HepG2 (cell line): ENCODE measurements around the gene STXBP2. TPM values are rescaled to one million over a fixed set of nuclear protein-coding genes. Genes with fewer than 3 reads are reported as not detected.
A peak's percentile ranks its signal among the peaks of the same experiment; 100 is the strongest.

Experiments
- ELK4 ChIP-seq: sonication (generic); formaldehyde crosslinking; IDR thresholded peaks from 2 replicates; pipeline ENCODE4 v1.9.0; 2021; ENCODE audit warnings: missing genetic modification reagents, borderline replicate concordance
- ESRRA ChIP-seq: sonication (generic); formaldehyde crosslinking; IDR thresholded peaks from 2 replicates; pipeline ENCODE4 v1.5.1; 2020; ENCODE audit warnings: mild to moderate bottlenecking, low read depth, missing genetic modification reagents
- FOSL1 ChIP-seq: sonication (generic); formaldehyde crosslinking; IDR thresholded peaks from 2 replicates; pipeline ENCODE4 v1.9.0; 2021; ENCODE audit warnings: missing genetic modification reagents, borderline replicate concordance
- GMEB2 ChIP-seq: IDR thresholded peaks from 2 replicates; pipeline ENCODE4 v1.6.1; 2016; ENCODE audit warnings: missing biosample characterization, missing genetic modification reagents, low read depth
- RBAK ChIP-seq: sonication (generic); formaldehyde crosslinking; IDR thresholded peaks from 2 replicates; pipeline ENCODE4 v1.5.1; 2020; ENCODE audit warnings: mild to moderate bottlenecking, missing genetic modification reagents
- REXO4 ChIP-seq: sonication (generic); formaldehyde crosslinking; IDR thresholded peaks from 2 replicates; pipeline ENCODE4 v1.8.0; 2022; ENCODE audit warnings: missing genetic modification reagents, mild to moderate bottlenecking, borderline replicate concordance
- SETDB1 ChIP-seq: sonication (generic); formaldehyde crosslinking; IDR thresholded peaks from 2 replicates; pipeline ENCODE4 v1.5.1; 2020; ENCODE audit warnings: missing genetic modification reagents, mild to moderate bottlenecking, borderline replicate concordance
- SIN3B ChIP-seq: fragments of 150-350 bp; IDR thresholded peaks from 2 replicates; pipeline ENCODE4 v1.6.1; 2014; ENCODE audit warnings: low read length
- SOX13 ChIP-seq, 3 experiments: fragments of 450-650 bp in 1 of 3; sonication (generic) in 1 of 3; formaldehyde crosslinking in 1 of 3; IDR thresholded peaks in 2 of 3; conservative IDR thresholded peaks in 1 of 3; 2 replicates each; pipeline versions ENCODE4 v1.5.0 to v1.6.1; 2016 to 2020; ENCODE audit warnings: antibody characterized with exemption in 1 of 3, mild to moderate bottlenecking in 1 of 3, missing compliant biosample characterization in 1 of 3, missing genetic modification reagents in 1 of 3, moderate library complexity in 1 of 3
- ZNF367 ChIP-seq: sonication (generic); formaldehyde crosslinking; IDR thresholded peaks from 2 replicates; pipeline ENCODE4 v1.4.0; 2020; ENCODE audit warnings: missing genetic modification reagents, borderline replicate concordance
- ZNF552 ChIP-seq: sonication (generic); formaldehyde crosslinking; IDR thresholded peaks from 2 replicates; pipeline ENCODE4 v1.9.0; 2022; ENCODE audit warnings: missing genetic modification reagents, mild to moderate bottlenecking, borderline replicate concordance
- ZNF660 ChIP-seq: sonication (generic); formaldehyde crosslinking; IDR thresholded peaks from 2 replicates; pipeline ENCODE4 v1.5.1; 2020; ENCODE audit warnings: mild to moderate bottlenecking, low read depth, missing genetic modification reagents, borderline replicate concordance
- polyA plus RNA-seq, 8 experiments: library from polyadenylated mRNA; depleted of rRNA in 3 of 8; stranded (reverse) in 7 of 8; unstranded in 1 of 8; fragments of >200 nt; fragmentation: Illumina TruSeq in 4 of 8; extraction: Trizol in 4 of 8; gene quantifications; 2 replicates each; pipeline versions ENCODE4 v1.2.1 to v1.2.3, GENCODE V29; 2011 to 2016; ENCODE audit warnings: low read depth in 4 of 8, missing spikeins in 1 of 8, mixed read lengths in 1 of 8; ENCODE audit not compliant: insufficient read depth in 1 of 8
- total RNA-seq, 5 experiments: library from RNA; depleted of rRNA; stranded (reverse); fragments of >200 nt; fragmentation: Illumina TruSeq; extraction: Trizol; gene quantifications; 2 replicates each; pipeline ENCODE4 v1.2.3, GENCODE V29; 2016; ENCODE audit warnings: low read depth in 1 of 5
- TF ChIP-seq, protein P1 (sequence below): sonication (generic); formaldehyde crosslinking; IDR thresholded peaks from 2 replicates; pipeline ENCODE4 v1.4.0; 2020; ENCODE audit warnings: mild to moderate bottlenecking, missing genetic modification reagents
- TF ChIP-seq, protein P2 (sequence below): sonication (generic); formaldehyde crosslinking; IDR thresholded peaks from 2 replicates; pipeline ENCODE4 v1.4.0; 2020; ENCODE audit warnings: missing genetic modification reagents
- TF ChIP-seq, protein P3 (sequence below): fragments of 450-650 bp; IDR thresholded peaks from 2 replicates; pipeline ENCODE4 v1.6.1; 2017; ENCODE audit warnings: mild to moderate bottlenecking
- TF ChIP-seq, protein P4 (sequence below): sonication (generic); formaldehyde crosslinking; IDR thresholded peaks from 2 replicates; pipeline ENCODE4 v1.5.0; 2020; ENCODE audit warnings: missing genetic modification reagents

The STXBP2 gene
- total and polyA plus RNA-seq, 2 of the 13 experiments (the other 11 are each of a cell fraction or from before 2014, with no cell fraction given): 22.8 to 40.1 TPM

- TF ChIP-seq SOX13 (IDR thresholded peaks at IDR 0.05) (no peak), SOX13 (CRISPR knock-in tag; conservative IDR thresholded peaks at IDR 0.05 in 1 of 2, IDR thresholded peaks at IDR 0.05 in 1 of 2) (no peak), RBAK (no peak), ZNF552 (no peak), SIN3B (no peak), SETDB1 (CRISPR knock-in tag) (no peak), GMEB2 (CRISPR knock-in tag) (no peak), ESRRA (CRISPR knock-in tag) (peak; percentile 60; the same call in 1 of the 2 replicates), REXO4 (CRISPR knock-in tag) (no peak), FOSL1 (no peak), ELK4 (CRISPR knock-in tag) (no peak), ZNF367 (CRISPR knock-in tag) (no peak; the same call in 1 of the 2 replicates), ZNF660 (no peak)
- TF ChIP-seq, protein P1, sequence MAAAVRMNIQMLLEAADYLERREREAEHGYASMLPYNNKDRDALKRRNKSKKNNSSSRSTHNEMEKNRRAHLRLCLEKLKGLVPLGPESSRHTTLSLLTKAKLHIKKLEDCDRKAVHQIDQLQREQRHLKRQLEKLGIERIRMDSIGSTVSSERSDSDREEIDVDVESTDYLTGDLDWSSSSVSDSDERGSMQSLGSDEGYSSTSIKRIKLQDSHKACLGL: peak; percentile 80
- TF ChIP-seq, protein P2, sequence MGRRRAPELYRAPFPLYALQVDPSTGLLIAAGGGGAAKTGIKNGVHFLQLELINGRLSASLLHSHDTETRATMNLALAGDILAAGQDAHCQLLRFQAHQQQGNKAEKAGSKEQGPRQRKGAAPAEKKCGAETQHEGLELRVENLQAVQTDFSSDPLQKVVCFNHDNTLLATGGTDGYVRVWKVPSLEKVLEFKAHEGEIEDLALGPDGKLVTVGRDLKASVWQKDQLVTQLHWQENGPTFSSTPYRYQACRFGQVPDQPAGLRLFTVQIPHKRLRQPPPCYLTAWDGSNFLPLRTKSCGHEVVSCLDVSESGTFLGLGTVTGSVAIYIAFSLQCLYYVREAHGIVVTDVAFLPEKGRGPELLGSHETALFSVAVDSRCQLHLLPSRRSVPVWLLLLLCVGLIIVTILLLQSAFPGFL (CRISPR knock-in tag): 0 out of 2 replicates have a peak, but pooled peaks have one; percentile 33
- TF ChIP-seq, protein P3, sequence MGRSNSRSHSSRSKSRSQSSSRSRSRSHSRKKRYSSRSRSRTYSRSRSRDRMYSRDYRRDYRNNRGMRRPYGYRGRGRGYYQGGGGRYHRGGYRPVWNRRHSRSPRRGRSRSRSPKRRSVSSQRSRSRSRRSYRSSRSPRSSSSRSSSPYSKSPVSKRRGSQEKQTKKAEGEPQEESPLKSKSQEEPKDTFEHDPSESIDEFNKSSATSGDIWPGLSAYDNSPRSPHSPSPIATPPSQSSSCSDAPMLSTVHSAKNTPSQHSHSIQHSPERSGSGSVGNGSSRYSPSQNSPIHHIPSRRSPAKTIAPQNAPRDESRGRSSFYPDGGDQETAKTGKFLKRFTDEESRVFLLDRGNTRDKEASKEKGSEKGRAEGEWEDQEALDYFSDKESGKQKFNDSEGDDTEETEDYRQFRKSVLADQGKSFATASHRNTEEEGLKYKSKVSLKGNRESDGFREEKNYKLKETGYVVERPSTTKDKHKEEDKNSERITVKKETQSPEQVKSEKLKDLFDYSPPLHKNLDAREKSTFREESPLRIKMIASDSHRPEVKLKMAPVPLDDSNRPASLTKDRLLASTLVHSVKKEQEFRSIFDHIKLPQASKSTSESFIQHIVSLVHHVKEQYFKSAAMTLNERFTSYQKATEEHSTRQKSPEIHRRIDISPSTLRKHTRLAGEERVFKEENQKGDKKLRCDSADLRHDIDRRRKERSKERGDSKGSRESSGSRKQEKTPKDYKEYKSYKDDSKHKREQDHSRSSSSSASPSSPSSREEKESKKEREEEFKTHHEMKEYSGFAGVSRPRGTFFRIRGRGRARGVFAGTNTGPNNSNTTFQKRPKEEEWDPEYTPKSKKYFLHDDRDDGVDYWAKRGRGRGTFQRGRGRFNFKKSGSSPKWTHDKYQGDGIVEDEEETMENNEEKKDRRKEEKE: no peak
- TF ChIP-seq, protein P4, sequence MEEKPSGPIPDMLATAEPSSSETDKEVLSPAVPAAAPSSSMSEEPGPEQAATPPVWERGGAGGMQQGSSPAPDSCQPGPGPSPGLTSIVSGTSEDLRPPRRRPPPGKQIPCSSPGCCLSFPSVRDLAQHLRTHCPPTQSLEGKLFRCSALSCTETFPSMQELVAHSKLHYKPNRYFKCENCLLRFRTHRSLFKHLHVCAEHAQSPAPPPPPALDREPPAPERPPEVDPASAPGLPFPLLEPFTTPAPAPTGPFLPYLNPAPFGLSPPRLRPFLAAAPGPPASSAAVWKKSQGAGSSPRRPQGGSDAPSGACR: peak; percentile 33; the same call in 1 of the 2 replicates
Measured at GRCh38 chr19:7680606-7681339, 43.9 kb downstream of the STXBP2 start, which contains the start of gene TRAPPC5 (continued).
